ENCODE results near the gene MED12. TPM values are rescaled to one million over a fixed set of nuclear protein-coding genes. Genes with fewer than 3 reads are reported as not detected.

MED12 gene
- total and polyA plus RNA-seq, 12 donors: 6.1 to 35.1 (median 26.5) TPM

GRCh38 chrX:71154196-71154595, 35.8 kb downstream of the MED12 start:
- no peaks in the 10 kb centered on the region for H3K36me3 ChIP-seq
- WGBS, 2 donors: 89 to 90% methylated on average over 5 to 7 of the region's 7 CpGs
- TF ChIP-seq CTCF (IDR thresholded peaks at IDR 0.05): no peak
- no peaks in the 10 kb centered on the region for H3K4me1 ChIP-seq
- no peak overlapping the region for H3K4me3 ChIP-seq
- H3K27me3 ChIP-seq: peaks cover 0 to 5% (median 0%) of the 10 kb centered on the region in 7 donors
- no peak for ATAC-seq
- H3K9me3 ChIP-seq: no peaks in the 10 kb centered on the region
- intact Hi-C loops (cut with DNase I): no loop called here
- no peak overlapping the region for H3K27ac ChIP-seq
- DNase-seq: no peak

- H3K36me3 ChIP-seq: no peaks in the 10 kb centered on the region
Measured at GRCh38 chrX:71154641-71155040, 36.2 kb downstream of the MED12 start.

GRCh38 chrX:71158603-71159002, 40.2 kb downstream of the MED12 start:
- H3K27me3 ChIP-seq: peaks cover 0 to 14% (median 0%) of the 10 kb centered on the region in 7 donors
- no peak overlapping the region for H3K27ac ChIP-seq
- no peaks in the 10 kb centered on the region for H3K36me3 ChIP-seq
- no peak overlapping the region for H3K4me3 ChIP-seq
- DNase-seq (no peak), ATAC-seq (no peak)
- TF ChIP-seq CTCF (IDR thresholded peaks at IDR 0.05): no peak
- no peaks in the 10 kb centered on the region for H3K9me3 ChIP-seq
- H3K4me1 ChIP-seq: no peaks in the 10 kb centered on the region
- intact Hi-C loops (cut with DNase I): no loop called here
- 89 to 90% methylated on average over 6 of the region's 6 CpGs for WGBS, 2 donors

More at GRCh38 chrX:71154641-71155040, 36.2 kb downstream of the MED12 start:
- no peak for ATAC-seq
- no peaks in the 10 kb centered on the region for H3K4me1 ChIP-seq
- intact Hi-C loops (cut with DNase I): no loop called here
- peaks cover 0 to 5% (median 0%) of the 10 kb centered on the region in 7 donors for H3K27me3 ChIP-seq
- no peaks in the 10 kb centered on the region for H3K9me3 ChIP-seq
- WGBS, 2 donors: 82 to 93% methylated on average over 2 of the region's 3 CpGs
- no peak for TF ChIP-seq CTCF (IDR thresholded peaks at IDR 0.05)
- DNase-seq: no peak
- H3K4me3 ChIP-seq: no peak overlapping the region
- no peak overlapping the region for H3K27ac ChIP-seq

GRCh38 chrX:71159335-71159734, 40.9 kb downstream of the MED12 start:
- no peak for ATAC-seq
- H3K9me3 ChIP-seq: no peaks in the 10 kb centered on the region
- H3K36me3 ChIP-seq: no peaks in the 10 kb centered on the region
- H3K27me3 ChIP-seq: peaks cover 0 to 14% (median 0%) of the 10 kb centered on the region in 7 donors
- DNase-seq: no peak
- WGBS, 2 donors: 82 to 86% methylated on average over 5 of the region's 5 CpGs
- H3K4me1 ChIP-seq: no peaks in the 10 kb centered on the region
- no peak overlapping the region for H3K27ac ChIP-seq
- no peak overlapping the region for H3K4me3 ChIP-seq
- intact Hi-C loops (cut with DNase I): no loop called here
- TF ChIP-seq CTCF (IDR thresholded peaks at IDR 0.05): no peak

All from heart right ventricle (tissue), 16 donors.